HepG2 (cell line): ENCODE data around the gene TNK1. TPM values are rescaled to one million over a fixed set of nuclear protein-coding genes. Genes with fewer than 3 reads are reported as not detected.

Experiments used
- ARNT ChIP-seq: fragments of 450-650 bp; IDR thresholded peaks from 2 replicates; pipeline ENCODE4 v1.6.1; 2017
- ELF1 ChIP-seq: sonication (generic); formaldehyde crosslinking; IDR thresholded peaks from 2 replicates; pipeline ENCODE4 v1.4.0; 2020; ENCODE audit warnings: missing genetic modification reagents
- ISX ChIP-seq: sonication (generic); formaldehyde crosslinking; conservative IDR thresholded peaks from 2 replicates; pipeline ENCODE4 v1.5.0; 2020; ENCODE audit warnings: missing genetic modification reagents
- LBX2 ChIP-seq: sonication (generic); formaldehyde crosslinking; IDR thresholded peaks from 2 replicates; pipeline ENCODE4 v1.5.0; 2020; ENCODE audit warnings: missing genetic modification reagents, mild to moderate bottlenecking, borderline replicate concordance
- POLR2AphosphoS5 ChIP-seq: IDR thresholded peaks from 2 replicates; pipeline ENCODE4 v1.6.1; 2012; ENCODE audit warnings: low read depth, low read length
- SMC3 ChIP-seq: IDR thresholded peaks from 2 replicates; pipeline ENCODE4 v1.6.1; 2011; ENCODE audit warnings: low read length, improper control_type of control experiment
- SNAI1 ChIP-seq: sonication (generic); formaldehyde crosslinking; IDR thresholded peaks from 2 replicates; pipeline ENCODE4 v1.5.0; 2020; ENCODE audit warnings: mild to moderate bottlenecking, missing genetic modification reagents, borderline replicate concordance
- SRSF4 ChIP-seq: fragments of 200-400 bp; formaldehyde crosslinking; IDR thresholded peaks from one replicate; pipeline ENCODE4 v1.6.1; 2018; ENCODE audit warnings: mild to moderate bottlenecking, low read depth, low read length, moderate library complexity; ENCODE audit not compliant: poor library complexity, severe bottlenecking
- ZBTB42 ChIP-seq: sonication (generic); formaldehyde crosslinking; IDR thresholded peaks from 2 replicates; pipeline ENCODE4 v1.5.0; 2020; ENCODE audit warnings: mild to moderate bottlenecking, missing genetic modification reagents
- ZBTB7B ChIP-seq: sonication (generic); formaldehyde crosslinking; IDR thresholded peaks from 2 replicates; pipeline ENCODE4 v1.4.0; 2020; ENCODE audit warnings: missing genetic modification reagents
- ZKSCAN1 ChIP-seq: fragments of 150-350 bp; IDR thresholded peaks from 2 replicates; pipeline ENCODE4 v1.6.1; 2014; ENCODE audit warnings: low read length
- ZNF20 ChIP-seq: sonication (generic); formaldehyde crosslinking; IDR thresholded peaks from 2 replicates; pipeline ENCODE4 v1.4.0; 2020; ENCODE audit warnings: mild to moderate bottlenecking, moderate library complexity, missing genetic modification reagents
- ZNF383 ChIP-seq: sonication (generic); formaldehyde crosslinking; IDR thresholded peaks from 2 replicates; pipeline ENCODE4 v1.4.0; 2020; ENCODE audit warnings: missing genetic modification reagents, mild to moderate bottlenecking, borderline replicate concordance
- ZNF407 ChIP-seq: sonication (generic); formaldehyde crosslinking; IDR thresholded peaks from one replicate; pipeline ENCODE4 v1.5.1; 2020; ENCODE audit warnings: mild to moderate bottlenecking, missing genetic modification reagents; ENCODE audit errors: not compliant biosample characterization
- ZNF572 ChIP-seq: sonication (generic); formaldehyde crosslinking; IDR thresholded peaks from 2 replicates; pipeline ENCODE4 v1.5.1; 2020; ENCODE audit warnings: mild to moderate bottlenecking, missing genetic modification reagents
- polyA plus RNA-seq, 8 experiments: library from polyadenylated mRNA; depleted of rRNA in 3 of 8; stranded (reverse) in 7 of 8; unstranded in 1 of 8; fragments of >200 nt; fragmentation: Illumina TruSeq in 4 of 8; extraction: Trizol in 4 of 8; gene quantifications; 2 replicates each; pipeline versions ENCODE4 v1.2.1 to v1.2.3, GENCODE V29; 2011 to 2016; ENCODE audit warnings: low read depth in 4 of 8, missing spikeins in 1 of 8, mixed read lengths in 1 of 8; ENCODE audit not compliant: insufficient read depth in 1 of 8
- total RNA-seq, 5 experiments: library from RNA; depleted of rRNA; stranded (reverse); fragments of >200 nt; fragmentation: Illumina TruSeq; extraction: Trizol; gene quantifications; 2 replicates each; pipeline ENCODE4 v1.2.3, GENCODE V29; 2016; ENCODE audit warnings: low read depth in 1 of 5
- TF ChIP-seq, protein P1 (sequence below): sonication (generic); formaldehyde crosslinking; IDR thresholded peaks from 2 replicates; pipeline ENCODE4 v1.4.0; 2020; ENCODE audit warnings: mild to moderate bottlenecking, missing genetic modification reagents, borderline replicate concordance

TNK1 gene
- total and polyA plus RNA-seq, 2 of the 13 experiments (the other 11 are each of a cell fraction or from before 2014, with no cell fraction given) = 2.0 to 3.5 TPM

- TF ChIP-seq LBX2 (no peak), SMC3 (no peak), ZBTB42 (CRISPR knock-in tag) (0 out of 2 replicates have a peak, but pooled peaks have one; percentile 14), ZNF407 (CRISPR knock-in tag) (no peak), ZNF383 (no peak), ZNF572 (CRISPR knock-in tag) (0 out of 2 replicates have a peak, but pooled peaks have one; percentile 52), SRSF4 (no peak), POLR2AphosphoS5 (peak; percentile 94), ZKSCAN1 (no peak), SNAI1 (CRISPR knock-in tag) (peak; percentile 48; the same call in 1 of the 2 replicates), ZNF20 (CRISPR knock-in tag) (no peak), ZBTB7B (CRISPR knock-in tag) (no peak), ARNT (no peak), ELF1 (CRISPR knock-in tag) (no peak), ISX (peak; percentile 77; the same call in 1 of the 2 replicates)
- TF ChIP-seq, protein P1, sequence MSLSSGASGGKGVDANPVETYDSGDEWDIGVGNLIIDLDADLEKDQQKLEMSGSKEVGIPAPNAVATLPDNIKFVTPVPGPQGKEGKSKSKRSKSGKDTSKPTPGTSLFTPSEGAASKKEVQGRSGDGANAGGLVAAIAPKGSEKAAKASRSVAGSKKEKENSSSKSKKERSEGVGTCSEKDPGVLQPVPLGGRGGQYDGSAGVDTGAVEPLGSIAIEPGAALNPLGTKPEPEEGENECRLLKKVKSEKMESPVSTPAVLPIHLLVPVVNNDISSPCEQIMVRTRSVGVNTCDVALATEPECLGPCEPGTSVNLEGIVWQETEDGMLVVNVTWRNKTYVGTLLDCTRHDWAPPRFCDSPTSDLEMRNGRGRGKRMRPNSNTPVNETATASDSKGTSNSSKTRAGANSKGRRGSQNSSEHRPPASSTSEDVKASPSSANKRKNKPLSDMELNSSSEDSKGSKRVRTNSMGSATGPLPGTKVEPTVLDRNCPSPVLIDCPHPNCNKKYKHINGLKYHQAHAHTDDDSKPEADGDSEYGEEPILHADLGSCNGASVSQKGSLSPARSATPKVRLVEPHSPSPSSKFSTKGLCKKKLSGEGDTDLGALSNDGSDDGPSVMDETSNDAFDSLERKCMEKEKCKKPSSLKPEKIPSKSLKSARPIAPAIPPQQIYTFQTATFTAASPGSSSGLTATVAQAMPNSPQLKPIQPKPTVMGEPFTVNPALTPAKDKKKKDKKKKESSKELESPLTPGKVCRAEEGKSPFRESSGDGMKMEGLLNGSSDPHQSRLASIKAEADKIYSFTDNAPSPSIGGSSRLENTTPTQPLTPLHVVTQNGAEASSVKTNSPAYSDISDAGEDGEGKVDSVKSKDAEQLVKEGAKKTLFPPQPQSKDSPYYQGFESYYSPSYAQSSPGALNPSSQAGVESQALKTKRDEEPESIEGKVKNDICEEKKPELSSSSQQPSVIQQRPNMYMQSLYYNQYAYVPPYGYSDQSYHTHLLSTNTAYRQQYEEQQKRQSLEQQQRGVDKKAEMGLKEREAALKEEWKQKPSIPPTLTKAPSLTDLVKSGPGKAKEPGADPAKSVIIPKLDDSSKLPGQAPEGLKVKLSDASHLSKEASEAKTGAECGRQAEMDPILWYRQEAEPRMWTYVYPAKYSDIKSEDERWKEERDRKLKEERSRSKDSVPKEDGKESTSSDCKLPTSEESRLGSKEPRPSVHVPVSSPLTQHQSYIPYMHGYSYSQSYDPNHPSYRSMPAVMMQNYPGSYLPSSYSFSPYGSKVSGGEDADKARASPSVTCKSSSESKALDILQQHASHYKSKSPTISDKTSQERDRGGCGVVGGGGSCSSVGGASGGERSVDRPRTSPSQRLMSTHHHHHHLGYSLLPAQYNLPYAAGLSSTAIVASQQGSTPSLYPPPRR (CRISPR knock-in tag) = 0 out of 2 replicates have a peak, but pooled peaks have one; percentile 15
These were observed 23.3 kb downstream of the TNK1 start, which contains the start of gene TMEM256 (continued) for GRCh38 chr17:7403977-7404736.
